OCI-LY7 (cell line): Measurements from ENCODE around the gene STUM. TPM values are rescaled to one million over a fixed set of nuclear protein-coding genes. Genes with fewer than 3 reads are reported as not detected.
"Not testable (repeated sequence)": the region's sequence is repeated elsewhere in the genome, so short reads cannot be mapped to it uniquely, and the experiment has no call there.

Experiments
- BruUV-seq: library from RNA; stranded (reverse); fragments of 400-500 nt; replicated peaks from 2 replicates; lab custom pipeline; 2021; lab: Mats Ljungman, UMichigan
- CTCF ChIA-PET: fragments of 300-600 bp; sonication (Branson Sonifier 250); formaldehyde crosslinking; loops from one replicate; lab custom pipeline; 2022; ENCODE audit warnings: antibody characterized with exemption; ENCODE audit not compliant: unreplicated experiment; lab: Charles Lee
- POLR2A ChIA-PET: fragments of 300-600 bp; sonication (Branson Sonifier 250); formaldehyde crosslinking; loops from one replicate; lab custom pipeline; 2022; ENCODE audit warnings: antibody characterized with exemption; lab: Charles Lee
- DNase-seq: peaks from one replicate; pipeline ENCODE4 v3.0.0-alpha.2; 2015; ENCODE audit warnings: low spot score
- H2AFZ ChIP-seq: fragments of 200-600 bp; sonication (generic), shearing (Covaris generic); 2 replicates; pipeline ENCODE4 v1.6.1; 2014; ENCODE audit warnings: mild to moderate bottlenecking, antibody characterized with exemption, low read length, moderate library complexity
- H3K27ac ChIP-seq: fragments of 200-600 bp; sonication (generic); 2 replicates; pipeline ENCODE4 v1.5.1; 2014; ENCODE audit warnings: mixed run types, low read depth, mild to moderate bottlenecking, moderate library complexity, low read length, inconsistent platforms; ENCODE audit not compliant: poor library complexity, severe bottlenecking
- H3K36me3 ChIP-seq: fragments of 200-600 bp; sonication (generic); 2 replicates; pipeline ENCODE4 v1.6.1; 2014; ENCODE audit warnings: mild to moderate bottlenecking, antibody characterized with exemption, low read length, moderate library complexity, mixed read lengths; ENCODE audit not compliant: insufficient read depth
- H3K4me1 ChIP-seq: fragments of 200-600 bp; sonication (generic); 2 replicates; pipeline ENCODE4 v1.5.1; 2014; ENCODE audit warnings: mild to moderate bottlenecking, low read length; ENCODE audit not compliant: insufficient read depth, poor library complexity, severe bottlenecking
- H3K4me2 ChIP-seq: fragments of 200-600 bp; sonication (generic); 2 replicates; pipeline ENCODE4 v1.6.1; 2014; ENCODE audit warnings: mild to moderate bottlenecking, low read length
- H3K4me3 ChIP-seq: fragments of 200-600 bp; sonication (generic); 2 replicates; pipeline ENCODE4 v1.5.1; 2014; ENCODE audit warnings: mild to moderate bottlenecking, low read depth, low read length; ENCODE audit not compliant: poor library complexity, severe bottlenecking
- H3K79me2 ChIP-seq: fragments of 200-600 bp; sonication (generic); 2 replicates; pipeline ENCODE4 v1.6.1; 2016; ENCODE audit warnings: low read depth, mild to moderate bottlenecking, low read length, moderate library complexity, mixed read lengths; ENCODE audit not compliant: insufficient read depth
- H3K9me2 ChIP-seq: fragments of 200-600 bp; sonication (generic); 2 replicates; pipeline ENCODE4 v1.6.1; 2016; ENCODE audit warnings: mild to moderate bottlenecking, low read length, mixed read lengths; ENCODE audit not compliant: insufficient read depth
- H3K9me3 ChIP-seq: fragments of 200-600 bp; sonication (generic); 2 replicates; pipeline ENCODE4 v1.6.1; 2014; ENCODE audit warnings: mild to moderate bottlenecking, mixed run types, low read length, mixed read lengths
- H4K20me1 ChIP-seq: fragments of 200-600 bp; sonication (generic); 2 replicates; pipeline ENCODE4 v1.6.1; 2014; ENCODE audit warnings: mild to moderate bottlenecking, antibody characterized with exemption, low read length, moderate library complexity, mixed read lengths; ENCODE audit not compliant: insufficient read depth
- EZH2phosphoT487 ChIP-seq: fragments of 200-600 bp; sonication (generic); IDR thresholded peaks from 2 replicates; pipeline ENCODE4 v1.6.1; 2018; ENCODE audit warnings: low read depth, borderline replicate concordance, mild to moderate bottlenecking, mixed run types, antibody characterized with exemption, low read length, moderate library complexity, mixed read lengths
- intact Hi-C: fragments of 100-400 bp; cut with micrococcal nuclease; formaldehyde crosslinking; loops from one replicate; pipeline ENCODE4 v1.10.0; 2022; ENCODE audit not compliant: unreplicated experiment
- total RNA-seq, 2 experiments: library from RNA; depleted of rRNA in 1 of 2; stranded (reverse); fragments of >200 nt in 1 of 2; shearing (Covaris generic) in 1 of 2; gene quantifications; 2 replicates each; pipeline ENCODE4 v1.2.3, GENCODE V29; 2014 to 2022
- TF ChIP-seq, protein P1 (sequence below): fragments of 200-600 bp; sonication (generic); conservative IDR thresholded peaks from 2 replicates; pipeline ENCODE4 v1.5.1; 2014; ENCODE audit warnings: mild to moderate bottlenecking, antibody characterized with exemption, low read length, moderate library complexity, mixed read lengths

STUM gene
- total RNA-seq, 2 experiments from 2014 or later: not detected

GRCh38 chr1:226638608-226639007, 90.0 kb downstream of the STUM start:
- intact Hi-C loops: loop anchor here (10.0 kb wide), 1 partner anchor 596 kb away; no protein-coding TSS in a partner anchor
- H3K4me2 ChIP-seq: no peak overlapping the region
- H3K79me2 ChIP-seq: no peaks in the 10 kb centered on the region
- POLR2A ChIA-PET: interaction anchor here (0.9 kb wide), 1 partner anchor 240 kb away, joined by 4 read pairs; no protein-coding TSS in a partner anchor
- H3K9me3 ChIP-seq: no peaks in the 10 kb centered on the region
- H3K9me2 ChIP-seq: no peaks in the 10 kb centered on the region
- TF ChIP-seq, protein P1, sequence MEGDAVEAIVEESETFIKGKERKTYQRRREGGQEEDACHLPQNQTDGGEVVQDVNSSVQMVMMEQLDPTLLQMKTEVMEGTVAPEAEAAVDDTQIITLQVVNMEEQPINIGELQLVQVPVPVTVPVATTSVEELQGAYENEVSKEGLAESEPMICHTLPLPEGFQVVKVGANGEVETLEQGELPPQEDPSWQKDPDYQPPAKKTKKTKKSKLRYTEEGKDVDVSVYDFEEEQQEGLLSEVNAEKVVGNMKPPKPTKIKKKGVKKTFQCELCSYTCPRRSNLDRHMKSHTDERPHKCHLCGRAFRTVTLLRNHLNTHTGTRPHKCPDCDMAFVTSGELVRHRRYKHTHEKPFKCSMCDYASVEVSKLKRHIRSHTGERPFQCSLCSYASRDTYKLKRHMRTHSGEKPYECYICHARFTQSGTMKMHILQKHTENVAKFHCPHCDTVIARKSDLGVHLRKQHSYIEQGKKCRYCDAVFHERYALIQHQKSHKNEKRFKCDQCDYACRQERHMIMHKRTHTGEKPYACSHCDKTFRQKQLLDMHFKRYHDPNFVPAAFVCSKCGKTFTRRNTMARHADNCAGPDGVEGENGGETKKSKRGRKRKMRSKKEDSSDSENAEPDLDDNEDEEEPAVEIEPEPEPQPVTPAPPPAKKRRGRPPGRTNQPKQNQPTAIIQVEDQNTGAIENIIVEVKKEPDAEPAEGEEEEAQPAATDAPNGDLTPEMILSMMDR: no peak
- no peak for TF ChIP-seq EZH2phosphoT487
- H4K20me1 ChIP-seq: no peaks in the 10 kb centered on the region
- CTCF ChIA-PET: interaction anchor here (0.6 kb wide), 1 partner anchor 1211 kb away, joined by 4 read pairs; the partner anchor contains the start of gene LBR
- no peak for DNase-seq
- H3K27ac ChIP-seq: no peak overlapping the region
- no peak overlapping the region for H3K4me3 ChIP-seq
- no TSS peak for BruUV-seq
- peaks cover 56% of the 10 kb centered on the region for H3K4me1 ChIP-seq
- H3K36me3 ChIP-seq: peaks cover 82% of the 10 kb centered on the region
- H2AFZ ChIP-seq: no peak overlapping the region

DNA sequence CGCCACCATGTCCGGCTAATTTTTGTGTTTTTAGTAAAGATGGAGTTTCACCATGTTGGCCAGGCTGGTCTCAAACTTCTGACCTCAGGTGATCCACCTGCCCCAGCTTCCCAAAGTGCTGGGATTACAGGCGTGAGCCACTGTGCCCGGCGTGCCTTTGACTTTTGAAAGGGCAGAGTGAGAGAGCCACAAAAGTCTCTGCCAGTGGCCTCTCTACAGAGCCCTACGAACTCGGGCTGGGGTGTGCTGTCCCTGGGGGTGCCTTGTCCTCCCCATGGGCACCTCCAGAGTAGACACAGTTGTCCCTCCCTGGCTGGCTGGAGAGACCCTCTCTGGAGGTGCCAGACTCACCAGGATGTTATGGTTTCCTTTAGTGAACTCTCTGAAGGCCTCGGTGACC, 90.6 kb downstream of the STUM start:
- H3K9me3 ChIP-seq, H3K9me2 ChIP-seq, H2AFZ ChIP-seq, H3K4me2 ChIP-seq, H3K27ac ChIP-seq, BruUV-seq, CTCF ChIA-PET, DNase-seq, H3K4me3 ChIP-seq, H4K20me1 ChIP-seq, H3K79me2 ChIP-seq: not testable (repeated sequence)
- H3K4me1 ChIP-seq: peaks cover 56% of the 10 kb centered on the region
- H3K36me3 ChIP-seq: peaks cover 79% of the 10 kb centered on the region
- POLR2A ChIA-PET: interaction anchor here (0.9 kb wide), 1 partner anchor 239 kb away, joined by 4 read pairs; no protein-coding TSS in a partner anchor
- intact Hi-C loops: loop anchor here (10.0 kb wide), 1 partner anchor 596 kb away; no protein-coding TSS in a partner anchor

DNA sequence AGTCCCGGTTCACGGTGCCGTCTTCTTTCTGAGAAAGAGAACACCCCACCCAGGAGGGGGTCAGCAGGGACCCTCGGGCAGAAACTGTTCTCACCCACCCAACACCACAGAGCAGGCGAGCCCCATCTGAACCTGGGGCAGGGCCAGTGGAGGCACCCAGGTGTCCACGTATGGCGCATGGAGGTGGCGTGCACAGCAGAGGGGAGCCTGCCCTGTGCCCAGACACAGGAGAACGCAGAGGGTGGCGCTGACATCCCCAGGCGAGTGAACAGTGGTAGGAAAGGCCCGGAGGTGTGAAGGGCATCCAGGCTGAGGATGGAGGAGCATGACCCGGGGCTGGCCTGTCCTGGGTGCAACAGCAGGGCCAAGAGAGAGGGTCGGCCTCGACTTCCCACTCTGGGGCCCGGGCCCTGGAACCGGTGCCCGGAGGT, 91.1 kb downstream of the STUM start:
- TF ChIP-seq EZH2phosphoT487: no peak
- TF ChIP-seq, protein P1: no peak
- no peaks in the 10 kb centered on the region for H3K9me3 ChIP-seq
- no TSS peak for BruUV-seq
- intact Hi-C loops: loop anchor here (10.0 kb wide), 1 partner anchor 595 kb away; no protein-coding TSS in a partner anchor
- ChIA-PET POLR2A (interaction anchor here (0.9 kb wide), 1 partner anchor 239 kb away, joined by 4 read pairs; no protein-coding TSS in a partner anchor), CTCF (no interaction called here)
- DNase-seq: no peak
- H3K27ac ChIP-seq: no peak overlapping the region
- no peaks in the 10 kb centered on the region for H3K79me2 ChIP-seq
- no peak overlapping the region for H2AFZ ChIP-seq
- no peaks in the 10 kb centered on the region for H4K20me1 ChIP-seq
- no peak overlapping the region for H3K4me2 ChIP-seq
- no peak overlapping the region for H3K4me3 ChIP-seq
- no peaks in the 10 kb centered on the region for H3K9me2 ChIP-seq
- peaks cover 78% of the 10 kb centered on the region for H3K36me3 ChIP-seq
- peaks cover 56% of the 10 kb centered on the region for H3K4me1 ChIP-seq
